Tibial nerve (tissue), 4 donors: ENCODE results near the gene TBC1D9.

Source experiments
- CTCF ChIP-seq, 5 experiments: fragments of 200-600 bp in 3 of 5; fragments of 450-650 bp in 2 of 5; sonication (generic) in 3 of 5; IDR thresholded peaks; one replicate each; pipeline ENCODE4 v1.5.1; 2016 to 2019; ENCODE audit warnings: antibody characterized with exemption in 5 of 5, mild to moderate bottlenecking in 3 of 5, moderate library complexity in 2 of 5
- EP300 ChIP-seq, 2 donors: sonication (generic); formaldehyde crosslinking; IDR thresholded peaks; one replicate each; pipeline ENCODE4 v1.6.1; 2017; ENCODE audit warnings: antibody characterized with exemption in 2 of 2, mild to moderate bottlenecking in 1 of 2
- POLR2A ChIP-seq, 2 donors: fragments of 450-650 bp; IDR thresholded peaks; one replicate each; pipeline ENCODE4 v1.6.1; 2017; ENCODE audit warnings: antibody characterized with exemption in 2 of 2, mild to moderate bottlenecking in 2 of 2, moderate library complexity in 2 of 2

- no peak for TF ChIP-seq CTCF (IDR thresholded peaks at IDR 0.05)
- no peak for TF ChIP-seq EP300 (IDR thresholded peaks at IDR 0.05)
- no peak for TF ChIP-seq POLR2A (IDR thresholded peaks at IDR 0.05)
Observed at GRCh38 chr4:140666889-140667614, 89.1 kb downstream of the TBC1D9 start.
